IPS-NIHi11 (cell line): ENCODE data around the gene ITK.

ENCODE experiments used
- DNase-seq: peaks from one replicate; pipeline ENCODE4 v3.0.0; 2012; ENCODE audit warnings: mixed read lengths, low spot score

The ITK gene

DNA sequence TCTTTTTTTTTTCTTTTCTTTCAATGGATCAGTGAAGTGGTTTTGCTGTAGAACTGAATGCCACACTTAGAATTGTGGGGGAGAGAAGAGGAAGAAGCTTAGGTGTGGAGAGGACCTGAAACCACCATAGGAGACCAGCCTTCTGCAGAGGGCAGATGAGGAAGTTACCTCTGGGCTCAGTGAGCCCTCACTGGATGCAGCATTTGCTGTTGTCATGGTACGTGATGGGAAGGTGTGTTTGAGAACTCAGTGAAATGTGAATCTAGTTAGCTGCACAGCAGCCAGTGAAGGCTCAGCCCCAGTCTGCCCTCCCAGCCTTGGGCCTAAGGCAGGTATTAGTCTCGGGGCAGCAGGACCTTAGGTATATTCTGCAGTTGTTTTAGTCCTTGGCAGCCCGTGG, 102.8 kb downstream of the ITK start:
- DNase-seq, result no peak

DNA sequence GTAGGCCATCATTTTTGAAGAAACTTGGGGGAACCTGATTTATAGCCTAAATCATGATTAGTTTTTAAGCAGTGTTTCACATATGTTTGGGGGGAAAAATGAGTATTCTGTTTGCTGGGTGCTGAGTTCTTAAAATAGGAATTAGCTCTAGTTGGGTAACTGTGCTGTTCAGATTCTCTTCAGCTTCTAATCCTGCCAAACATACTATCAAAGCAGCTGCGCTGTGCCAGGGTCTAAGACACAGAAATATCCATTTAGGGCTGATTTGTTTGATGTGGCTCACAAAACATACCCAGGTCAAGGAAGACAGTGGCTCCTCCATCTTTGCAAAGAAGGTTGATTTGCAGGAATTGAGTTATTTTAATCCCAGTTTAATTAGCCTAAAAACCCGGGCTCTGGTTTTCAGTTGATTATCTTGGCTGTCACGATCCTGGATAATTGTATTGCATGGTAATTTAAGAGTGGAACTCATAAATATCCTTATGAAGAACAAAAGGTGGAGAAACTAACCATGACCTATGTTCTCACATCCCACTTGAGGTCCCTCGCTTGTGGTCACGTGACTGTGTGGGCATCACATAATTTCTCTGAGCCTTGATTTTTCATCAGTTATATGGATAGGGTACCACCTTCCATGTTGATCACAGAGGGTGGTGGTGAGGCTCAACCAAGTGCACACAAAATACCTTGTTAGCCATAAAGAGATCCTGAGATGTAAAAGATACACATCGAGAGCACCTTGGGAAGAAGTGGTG, 104.0 kb downstream of the ITK start:
- no peak for DNase-seq

DNA sequence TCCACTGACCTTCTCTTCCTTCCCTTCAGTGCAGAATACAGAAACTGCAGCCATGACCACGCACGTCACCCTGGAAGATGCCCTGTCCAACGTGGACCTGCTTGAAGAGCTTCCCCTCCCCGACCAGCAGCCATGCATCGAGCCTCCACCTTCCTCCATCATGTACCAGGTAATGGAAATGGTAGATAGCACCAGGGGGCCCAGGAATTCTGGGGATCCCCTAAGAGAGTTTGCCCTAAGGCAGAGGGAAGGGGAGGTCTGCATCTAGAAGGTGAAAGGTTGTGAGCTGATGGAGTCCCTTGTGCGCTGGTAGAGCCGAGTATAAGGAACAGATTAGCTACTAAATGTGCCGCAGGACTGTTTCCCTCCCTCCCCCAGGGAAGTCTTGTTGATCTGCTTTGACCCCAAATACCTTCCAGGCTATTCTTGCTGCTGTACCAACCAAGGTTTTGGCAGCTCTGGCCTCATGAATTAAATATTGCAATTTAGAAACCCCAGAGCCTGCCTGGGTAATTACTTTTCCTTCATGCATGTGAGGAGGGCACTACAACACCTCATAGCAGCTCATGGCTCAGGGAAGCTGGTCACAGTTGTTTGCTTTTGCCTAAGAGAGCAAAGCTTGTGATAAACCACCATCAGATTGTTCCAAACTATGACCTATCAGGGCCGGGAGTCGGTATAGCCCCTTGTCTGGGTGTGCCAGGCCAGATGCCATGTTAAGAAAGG, 104.8 kb downstream of the ITK start:
- no peak for DNase-seq

DNA sequence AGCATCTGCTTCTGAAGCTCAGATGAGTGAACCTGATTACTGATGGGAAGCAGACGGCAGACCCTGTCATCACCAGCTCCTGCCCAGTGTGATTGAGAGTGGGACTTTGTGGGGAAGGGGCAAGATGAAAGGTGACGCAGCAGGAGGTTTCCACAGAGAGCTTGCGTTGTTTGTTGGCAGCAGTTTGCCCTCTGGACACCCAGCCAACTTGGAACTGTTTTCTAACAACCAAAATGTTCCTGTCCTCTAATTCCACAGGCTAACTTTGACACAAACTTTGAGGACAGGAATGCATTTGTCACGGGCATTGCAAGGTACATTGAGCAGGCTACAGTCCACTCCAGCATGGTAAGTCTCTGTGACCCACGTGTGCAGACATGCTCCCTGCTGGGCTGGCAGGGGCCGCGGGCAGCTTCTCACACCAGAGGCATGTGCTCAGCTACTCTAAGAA, 106.1 kb downstream of the ITK start:
- DNase-seq, result no peak

DNA sequence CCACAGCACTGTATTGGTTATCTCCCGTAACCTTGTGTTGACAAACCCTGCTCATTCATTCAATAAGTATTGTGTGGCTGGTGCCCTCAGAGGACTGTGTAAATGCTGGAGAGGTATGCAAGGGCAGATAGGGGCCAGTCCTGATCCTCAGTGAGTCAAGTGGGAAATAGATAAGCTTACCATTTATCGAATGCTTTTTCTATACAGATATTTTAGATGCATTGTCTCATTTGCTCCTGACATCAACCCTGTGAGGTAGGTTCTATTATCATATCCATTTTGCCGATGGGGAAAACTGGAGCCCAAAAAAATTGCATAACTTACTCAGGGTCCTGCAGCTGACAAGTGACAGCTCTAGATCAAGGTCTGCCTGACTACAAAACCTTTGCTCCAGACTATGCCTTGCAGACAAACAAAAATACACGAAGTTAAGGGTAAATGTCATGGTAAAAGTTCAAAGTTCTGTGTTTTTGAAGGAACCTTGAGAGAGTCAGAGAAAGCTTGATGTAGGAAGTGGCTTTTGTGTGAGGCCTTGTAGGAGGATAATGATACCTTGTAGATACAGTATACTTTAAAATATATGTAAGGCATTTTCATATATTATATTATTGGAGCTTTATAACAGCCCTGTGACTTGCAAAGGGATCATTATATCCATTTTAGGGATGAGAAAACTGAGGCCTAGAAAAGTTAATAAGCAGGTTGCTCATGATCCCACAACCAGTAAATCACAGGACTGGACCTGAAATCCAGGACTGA, 107.9 kb downstream of the ITK start:
- no peak for DNase-seq

DNA sequence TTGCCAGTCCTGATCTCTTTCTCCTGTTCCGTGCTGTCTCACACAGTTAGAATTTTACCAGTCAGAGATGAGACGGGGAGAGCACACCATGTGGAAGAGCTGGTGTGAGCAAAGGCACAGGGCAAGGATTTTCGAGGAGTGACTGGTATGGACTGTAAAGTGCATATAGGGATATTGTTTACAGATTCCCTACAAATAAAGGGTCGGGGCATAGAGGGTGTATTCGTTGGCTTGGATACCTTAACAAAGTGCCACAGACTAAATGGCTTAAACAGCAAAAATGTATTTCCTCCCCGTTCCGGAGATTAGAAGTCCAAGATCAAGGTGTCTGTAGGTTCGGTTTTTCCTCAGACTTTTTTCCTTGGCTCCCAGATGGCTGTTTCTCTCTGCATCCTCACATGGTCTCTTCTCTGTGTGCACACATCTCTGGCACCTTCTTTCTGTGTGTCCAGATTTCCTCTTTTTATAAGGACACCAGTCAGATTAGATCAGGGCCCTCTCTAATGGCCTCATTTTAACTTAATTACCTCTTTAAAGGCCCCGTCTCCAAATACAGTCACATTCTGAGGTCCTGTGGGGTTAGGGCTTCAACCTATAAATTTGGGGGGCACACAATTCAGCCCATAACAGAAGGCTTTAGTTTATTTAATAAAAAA, 108.7 kb downstream of the ITK start:
- no peak for DNase-seq

DNA sequence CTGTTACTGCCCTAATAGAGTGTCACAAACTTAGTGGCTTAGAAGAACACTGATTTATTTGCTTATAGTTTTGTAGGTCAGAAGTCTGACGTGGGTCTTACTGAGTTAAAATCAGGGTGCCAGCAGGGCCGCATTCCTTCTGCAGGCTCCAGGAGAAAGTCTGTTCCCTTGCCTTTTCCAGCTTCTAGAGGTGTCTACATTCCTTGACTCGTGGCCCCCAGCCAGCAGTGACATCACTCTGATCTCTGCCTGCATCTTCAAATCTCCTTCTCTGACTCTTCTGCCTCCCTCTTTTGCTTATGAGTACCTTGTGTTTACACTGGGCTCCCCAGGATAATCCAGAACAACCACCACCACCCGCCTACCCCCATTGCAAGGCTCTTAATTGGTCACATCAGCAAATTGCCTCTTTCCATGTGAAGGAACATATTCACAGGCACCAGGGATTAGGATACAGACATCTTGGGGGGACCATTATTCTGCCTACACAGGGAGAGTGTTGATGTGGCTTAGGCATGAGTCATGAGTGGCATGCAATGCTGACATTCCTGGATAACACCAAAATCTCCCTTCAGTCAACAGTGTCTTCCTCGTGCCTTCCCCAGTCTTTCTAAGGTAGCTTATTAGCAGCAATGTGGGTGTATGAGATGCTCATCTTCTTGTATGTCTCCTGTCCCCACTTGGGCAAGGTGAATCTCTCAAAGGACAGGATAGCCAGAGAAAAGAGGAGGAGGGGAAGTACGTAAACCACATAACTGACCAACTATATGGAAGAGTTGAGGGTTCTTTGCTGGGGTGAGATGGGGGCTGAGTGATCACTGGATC, 109.7 kb downstream of the ITK start:
- DNase-seq, result no peak

DNA sequence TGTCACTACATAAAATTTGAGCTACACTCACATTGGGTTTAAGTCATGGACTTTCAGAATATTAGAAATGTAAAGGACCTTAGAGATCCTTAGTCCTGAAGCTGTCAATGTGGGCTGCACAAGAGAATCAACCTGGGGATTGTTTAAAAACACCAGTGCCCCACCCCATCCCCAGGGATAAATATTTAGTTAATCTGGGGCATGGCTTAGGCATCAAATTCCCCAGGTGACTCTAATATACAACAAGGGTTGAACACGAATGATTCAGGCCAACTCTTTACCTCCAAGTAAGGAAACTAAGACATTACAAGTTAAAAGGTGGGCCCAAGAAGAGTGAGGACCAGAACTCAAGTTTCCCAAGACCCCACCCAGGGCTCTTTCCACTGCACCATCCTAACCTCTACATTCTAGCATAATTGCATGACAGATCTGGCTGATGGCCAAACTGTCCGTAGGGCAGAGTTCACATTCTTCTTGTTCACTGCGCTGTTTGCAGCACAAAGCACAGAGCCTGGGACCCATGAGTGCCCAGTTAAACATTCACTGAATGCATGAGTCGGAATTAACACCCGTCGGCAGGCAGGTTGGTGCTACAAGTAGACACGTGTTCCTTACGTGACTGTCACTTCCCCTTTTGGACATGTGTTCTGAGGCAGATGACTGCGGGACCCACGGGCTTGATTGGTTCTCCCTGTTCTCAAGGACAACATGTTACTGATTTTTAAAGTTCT, 110.5 kb downstream of the ITK start:
- no peak for DNase-seq

DNA sequence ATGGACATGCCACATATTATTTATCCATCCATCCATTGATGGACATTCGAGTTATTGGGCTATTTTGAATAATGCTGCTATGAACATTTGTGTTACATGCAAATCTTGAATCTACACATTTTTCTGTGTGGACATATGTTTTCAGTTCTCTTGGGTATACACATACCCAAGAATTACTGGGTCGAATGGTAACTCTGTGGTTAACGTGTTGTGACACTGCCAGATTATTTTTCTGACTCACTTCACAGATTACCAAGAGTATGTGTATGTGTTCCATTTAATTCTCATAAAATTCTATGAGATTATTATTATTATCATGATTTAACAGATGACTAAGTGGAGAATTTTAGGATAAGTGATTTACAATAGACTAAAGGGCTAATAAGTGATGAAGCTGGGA, 112.0 kb downstream of the ITK start:
- no peak for DNase-seq

DNA sequence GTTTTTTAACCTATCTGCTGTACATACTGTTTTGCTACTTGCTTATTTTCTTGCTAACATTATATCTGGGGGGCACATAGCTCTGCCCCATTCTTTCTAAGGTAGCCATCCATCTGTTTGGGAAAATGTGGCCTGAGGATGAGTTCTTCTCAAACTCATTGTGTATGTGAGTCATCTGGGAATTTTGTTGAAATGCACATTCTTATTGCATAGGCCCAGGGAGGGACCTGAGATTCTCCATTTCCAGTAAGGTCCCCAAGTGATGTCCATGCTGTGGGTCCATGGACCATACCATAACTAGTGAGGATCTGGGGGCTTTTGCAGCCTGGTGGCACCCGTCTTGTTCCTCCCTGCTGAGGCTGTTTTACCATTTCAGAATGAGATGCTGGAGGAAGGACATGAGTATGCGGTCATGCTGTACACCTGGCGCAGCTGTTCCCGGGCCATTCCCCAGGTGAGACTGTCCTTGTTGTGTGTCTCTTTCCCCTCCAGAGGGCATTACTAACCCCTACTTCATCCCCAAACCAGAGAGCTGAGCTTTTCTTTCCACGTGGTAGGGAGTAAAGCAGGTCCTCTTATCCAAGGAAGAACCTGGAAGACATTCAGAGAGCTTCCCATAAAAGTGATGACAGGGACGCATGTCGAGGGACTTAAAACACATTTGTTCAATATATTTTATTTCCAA, 113.9 kb downstream of the ITK start:
- no peak for DNase-seq

DNA sequence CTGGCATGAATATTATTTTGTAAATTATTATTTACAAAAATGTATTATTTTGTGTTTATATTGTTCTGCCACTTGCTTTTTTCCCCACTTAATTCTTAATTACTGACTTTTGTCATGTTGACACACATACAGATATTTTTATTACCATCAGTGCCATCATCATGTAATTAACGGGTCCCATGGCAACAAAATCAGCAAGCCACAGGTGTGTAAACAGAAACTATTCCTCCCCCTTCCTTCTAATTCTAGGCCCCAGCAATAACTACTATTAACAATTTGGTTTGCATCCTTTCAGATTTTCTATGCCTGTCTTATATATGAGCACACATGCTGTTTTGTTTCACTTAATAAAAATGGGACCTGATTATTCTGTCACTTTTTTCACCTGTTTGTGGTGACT, 114.6 kb downstream of the ITK start:
- no peak for DNase-seq

DNA sequence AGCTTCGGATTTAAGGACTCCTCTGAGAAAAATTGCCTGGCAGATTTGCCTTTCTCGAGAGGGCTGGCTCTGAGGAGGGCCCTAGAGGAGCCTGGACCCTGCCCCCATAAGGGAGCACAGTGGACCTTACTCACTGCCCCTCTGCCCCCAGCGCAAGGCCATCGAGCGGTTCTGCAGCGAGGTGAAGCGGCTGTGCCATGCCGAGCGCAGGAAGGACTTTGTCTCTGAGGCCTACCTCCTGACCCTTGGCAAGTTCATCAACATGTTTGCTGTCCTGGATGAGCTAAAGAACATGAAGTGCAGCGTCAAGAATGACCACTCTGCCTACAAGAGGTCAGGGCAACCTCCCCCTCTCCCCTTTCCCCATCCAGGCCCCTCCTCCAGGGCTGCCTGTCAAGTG, 119.9 kb downstream of the ITK start:
- DNase-seq, result no peak

DNA sequence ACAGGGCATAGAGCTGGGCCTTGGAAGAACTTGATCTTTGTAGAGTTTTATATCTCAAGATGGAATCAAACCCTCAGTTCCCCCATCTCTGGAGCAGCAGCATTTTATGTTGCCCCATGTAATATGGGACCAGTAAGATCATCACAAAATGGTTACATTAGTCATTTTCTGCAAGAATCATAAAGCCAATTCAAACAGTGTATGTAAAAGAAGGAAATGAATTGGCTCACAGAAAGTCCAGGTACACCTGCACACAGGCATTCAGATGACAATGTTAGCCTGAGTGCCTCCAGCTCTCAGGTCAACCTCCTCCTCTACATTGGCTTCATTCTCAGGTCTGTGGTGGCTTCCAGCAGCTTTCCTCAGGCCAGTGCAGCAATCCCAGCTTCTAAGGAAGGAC, 120.4 kb downstream of the ITK start:
- no peak for DNase-seq

DNA sequence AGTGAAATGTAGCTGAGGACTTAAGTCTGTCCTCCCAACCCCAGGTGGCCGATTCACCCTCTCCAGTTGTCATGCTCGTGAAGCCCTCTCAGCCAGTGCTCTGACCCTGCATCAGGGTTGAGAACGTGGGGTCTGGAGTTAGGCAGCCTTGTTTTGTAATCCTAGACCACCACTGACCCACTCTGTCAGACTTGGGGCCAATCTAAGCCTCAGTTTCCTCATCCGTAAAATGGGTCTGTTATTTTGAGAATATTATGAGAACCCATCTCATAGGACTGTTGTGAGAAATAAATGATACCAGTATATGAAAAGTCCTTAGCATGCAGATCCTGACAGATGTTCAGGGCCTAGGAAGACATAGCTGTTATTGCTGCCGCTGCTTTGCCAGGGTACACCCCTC, 122.4 kb downstream of the ITK start:
- no peak for DNase-seq

DNA sequence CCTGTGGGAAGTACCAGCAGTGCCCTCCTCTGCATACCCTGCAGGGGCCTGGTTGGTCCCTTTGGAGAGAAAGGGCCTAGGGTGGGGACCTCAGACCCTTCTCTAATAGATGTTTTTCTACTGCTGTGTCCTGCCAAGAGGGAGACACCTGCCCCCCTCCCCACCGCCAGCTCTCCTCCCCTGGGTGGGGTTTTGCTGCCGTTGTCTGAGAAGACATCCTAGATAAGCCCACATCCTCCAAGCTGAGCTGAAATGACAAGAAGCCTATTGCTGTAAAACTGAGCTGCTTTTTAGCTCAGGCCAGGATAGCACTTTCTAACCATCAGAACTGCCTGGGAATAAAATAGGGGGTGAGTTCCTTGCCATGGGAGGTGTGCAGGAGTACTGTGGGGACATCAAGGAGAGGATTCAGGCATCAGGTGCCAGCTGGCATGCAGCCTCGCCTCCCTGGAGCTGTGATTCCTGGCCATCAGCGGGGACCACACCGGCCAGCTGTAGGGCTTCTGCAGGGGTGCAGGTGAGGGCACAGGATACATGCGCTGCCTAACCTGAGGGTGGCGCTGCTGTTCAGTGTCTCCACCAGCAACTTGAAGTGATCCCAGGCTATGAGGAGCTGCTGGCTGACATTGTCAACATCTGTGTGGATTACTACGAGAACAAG, 123.2 kb downstream of the ITK start:
- peak; percentile 75 for DNase-seq
